HepG2 (cell line): ENCODE results near the gene VIM. TPM values are rescaled to one million over a fixed set of nuclear protein-coding genes. Genes with fewer than 3 reads are reported as not detected.
A peak's percentile ranks its signal among the peaks of the same experiment; 100 is the strongest.

Experiments
- ATAC-seq: fragments of 200-7000 bp; cut with Tn5 transposase; 3 replicates; pipeline ENCODE4 v1.9.1; 2020; ENCODE audit warnings: mild to moderate bottlenecking, moderate library complexity
- BruUV-seq: library from RNA; stranded (reverse); fragments of 400-500 nt; replicated peaks from 2 replicates; lab custom pipeline; 2021; lab: Mats Ljungman, UMichigan
- CTCF ChIA-PET: fragments of 300-600 bp; formaldehyde crosslinking; extraction: SDS; loops from one replicate; lab custom pipeline; 2021; ENCODE audit warnings: low total read pairs, inconsistent platforms, low intra/inter-chr PET ratio; lab: Yijun Ruan, JAX
- POLR2A ChIA-PET: fragments of 350-600 bp; sonication (Branson Sonifier 250); formaldehyde crosslinking; loops from one replicate; lab custom pipeline; 2020; ENCODE audit warnings: antibody characterized with exemption, inconsistent platforms; lab: Yijun Ruan, JAX
- DNase-seq: peaks from one replicate; pipeline ENCODE4 v3.0.0-alpha.2; 2015; ENCODE audit warnings: low spot score
- FAIRE-seq: peaks from 3 replicates; lab custom pipeline; 2011; peaks lifted over from hg19 to GRCh38; lab: Jason Lieb, UNC
- H2AFZ ChIP-seq: one replicate; pipeline ENCODE4 v1.6.1; 2011; ENCODE audit warnings: low read length, inconsistent platforms
- H3K27ac ChIP-seq: fragments of 300-600 bp; 3 replicates; pipeline ENCODE4 v1.8.0; 2011; ENCODE audit warnings: mixed run types, mild to moderate bottlenecking, mixed read lengths, low read length, inconsistent platforms; ENCODE audit not compliant: insufficient read depth; ENCODE audit errors: extremely low read length
- H3K27me3 ChIP-seq, 2 experiments: fragments of 200-600 bp in 1 of 2; 2 replicates in 1 of 2; 3 replicates in 1 of 2; pipeline versions ENCODE4 v1.6.0 to v1.8.0; 2011; ENCODE audit warnings: low read length in 2 of 2, mild to moderate bottlenecking in 2 of 2, moderate library complexity in 2 of 2, inconsistent platforms in 1 of 2; ENCODE audit not compliant: insufficient read depth in 2 of 2, control insufficient read depth in 1 of 2
- H3K36me3 ChIP-seq, 2 experiments: fragments of 200-600 bp in 1 of 2; replicated peaks in 1 of 2; 2 replicates in 1 of 2; 3 replicates in 1 of 2; pipeline versions ENCODE4 v1.5.1 to v1.8.0; 2011; ENCODE audit warnings: low read length in 2 of 2, inconsistent platforms in 1 of 2; ENCODE audit not compliant: insufficient read depth in 2 of 2, control insufficient read depth in 1 of 2
- H3K4me1 ChIP-seq: 2 replicates; pipeline ENCODE4 v1.5.1; 2012; ENCODE audit warnings: low read length, inconsistent platforms; ENCODE audit not compliant: insufficient read depth
- H3K4me2 ChIP-seq: 2 replicates; pipeline ENCODE4 v1.6.0; 2011; ENCODE audit warnings: low read depth, low read length, inconsistent platforms
- H3K4me3 ChIP-seq, 3 experiments: fragments of 200-600 bp in 1 of 3; sonication (generic), shearing (Covaris generic) in 1 of 3; replicated peaks in 1 of 3; 2 replicates each; pipeline ENCODE4 v1.5.1; 2011 to 2016; ENCODE audit warnings: low read length in 3 of 3, inconsistent platforms in 2 of 3, low read depth in 2 of 3, mild to moderate bottlenecking in 2 of 3, control low read depth in 1 of 3, mixed read lengths in 1 of 3; ENCODE audit not compliant: insufficient read depth in 1 of 3
- H3K79me2 ChIP-seq: one replicate; pipeline ENCODE4 v1.6.1; 2011; ENCODE audit warnings: low read length, inconsistent platforms; ENCODE audit not compliant: insufficient read depth
- H3K9ac ChIP-seq: 2 replicates; pipeline ENCODE4 v1.6.0; 2011; ENCODE audit warnings: mild to moderate bottlenecking, low read depth, low read length, inconsistent platforms; ENCODE audit not compliant: insufficient read depth
- H3K9me3 ChIP-seq: 2 replicates; pipeline ENCODE4 v1.5.1; 2012; ENCODE audit warnings: mild to moderate bottlenecking, low read length
- H4K20me1 ChIP-seq: 2 replicates; pipeline ENCODE4 v1.6.0; 2011; ENCODE audit warnings: inconsistent platforms, mild to moderate bottlenecking, low read length, moderate library complexity; ENCODE audit not compliant: insufficient read depth
- ATF7 ChIP-seq, 2 experiments: fragments of 450-650 bp in 1 of 2; sonication (generic) in 1 of 2; formaldehyde crosslinking in 1 of 2; IDR thresholded peaks; 2 replicates each; pipeline versions ENCODE4 v1.4.0 to v1.6.1; 2016 to 2020; ENCODE audit warnings: antibody characterized with exemption in 1 of 2, mild to moderate bottlenecking in 1 of 2, missing genetic modification reagents in 1 of 2
- BRD4 ChIP-seq: sonication (generic); formaldehyde crosslinking; IDR thresholded peaks from 2 replicates; pipeline ENCODE4 v1.4.0; 2020; ENCODE audit warnings: missing genetic modification reagents
- EEA1 ChIP-seq: sonication (generic); formaldehyde crosslinking; IDR thresholded peaks from 2 replicates; pipeline ENCODE4 v1.5.1; 2020; ENCODE audit warnings: mild to moderate bottlenecking, missing genetic modification reagents, borderline replicate concordance
- SAP130 ChIP-seq: IDR thresholded peaks from 2 replicates; pipeline ENCODE4 v1.6.1; 2016; ENCODE audit warnings: low read depth
- TBX2 ChIP-seq: sonication (generic); formaldehyde crosslinking; IDR thresholded peaks from 2 replicates; pipeline ENCODE4 v1.5.0; 2020; ENCODE audit warnings: missing genetic modification reagents, mild to moderate bottlenecking, borderline replicate concordance
- ZNF263 ChIP-seq: sonication (generic); formaldehyde crosslinking; IDR thresholded peaks from 2 replicates; pipeline ENCODE4 v1.4.0; 2020; ENCODE audit warnings: missing genetic modification reagents
- WGBS: methylation state at CpG from one replicate; pipeline ENCODE4 v1.1.6; 2017; ENCODE audit warnings: low lambda C conversion rate; 5-methylcytosine and 5-hydroxymethylcytosine counted together
- in situ Hi-C: cut with HindIII; loops from 2 replicates; pipeline ENCODE4 v1.10.0; 2017; ENCODE audit warnings: low pct_unique_long_range_greater_than_20kb; ENCODE audit not compliant: extremely low pct_ligation_motif_present
- intact Hi-C: fragments of 100-400 bp; cut with micrococcal nuclease; formaldehyde crosslinking; loops from one replicate; pipeline ENCODE4 v1.10.0; 2022; ENCODE audit not compliant: unreplicated experiment
- polyA plus RNA-seq, 8 experiments: library from polyadenylated mRNA; depleted of rRNA in 3 of 8; stranded (reverse) in 7 of 8; unstranded in 1 of 8; fragments of >200 nt; fragmentation: Illumina TruSeq in 4 of 8; extraction: Trizol in 4 of 8; gene quantifications; 2 replicates each; pipeline versions ENCODE4 v1.2.1 to v1.2.3, GENCODE V29; 2011 to 2016; ENCODE audit warnings: low read depth in 4 of 8, missing spikeins in 1 of 8, mixed read lengths in 1 of 8; ENCODE audit not compliant: insufficient read depth in 1 of 8
- total RNA-seq, 5 experiments: library from RNA; depleted of rRNA; stranded (reverse); fragments of >200 nt; fragmentation: Illumina TruSeq; extraction: Trizol; gene quantifications; 2 replicates each; pipeline ENCODE4 v1.2.3, GENCODE V29; 2016; ENCODE audit warnings: low read depth in 1 of 5
- TF ChIP-seq, protein P1 (sequence below): fragments of 450-650 bp; IDR thresholded peaks from 2 replicates; pipeline ENCODE4 v1.6.1; 2017
- TF ChIP-seq, protein P2 (sequence below): sonication (generic); formaldehyde crosslinking; IDR thresholded peaks from 2 replicates; pipeline ENCODE4 v1.4.0; 2020; ENCODE audit warnings: missing genetic modification reagents, mild to moderate bottlenecking, borderline replicate concordance

Gene VIM
- total and polyA plus RNA-seq, 2 of the 13 experiments (the other 11 are each of a cell fraction or from before 2014, with no cell fraction given) = not detected

DNA sequence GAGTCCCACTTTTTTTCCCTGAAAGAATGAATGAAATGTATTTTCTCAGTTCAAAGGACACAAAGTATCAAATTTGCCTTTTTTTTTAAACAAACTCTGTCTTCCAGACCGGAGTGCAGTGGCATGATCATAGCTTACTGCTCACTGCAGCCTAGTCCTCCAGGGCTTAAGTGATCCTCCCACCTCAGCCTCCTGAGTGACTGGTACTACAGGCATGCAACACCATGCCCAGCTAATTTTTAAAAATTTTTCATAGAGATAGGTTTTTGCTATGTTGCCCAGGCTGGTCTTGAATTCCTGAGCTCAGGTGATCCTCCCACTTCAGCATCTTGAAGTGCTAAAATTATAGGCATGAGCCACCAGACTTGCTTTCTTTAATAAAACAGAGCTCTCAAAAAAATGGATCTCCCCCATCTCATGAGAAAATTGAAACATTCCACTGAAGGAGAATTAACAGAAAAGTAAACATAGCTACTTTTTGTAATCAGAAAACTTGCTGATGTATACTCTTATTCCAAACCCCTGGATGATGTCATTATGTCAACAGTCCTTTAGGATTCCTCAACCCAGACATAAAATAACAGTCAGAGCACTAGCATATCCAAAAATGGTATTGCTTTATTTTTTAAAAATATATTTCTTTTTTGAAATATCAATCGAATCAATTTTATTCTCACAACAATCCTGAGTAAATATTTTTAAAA is 14.2 kb upstream of the VIM start:
- ATAC-seq = no peak
- H3K4me2 ChIP-seq = no peak overlapping the region

GRCh38 chr10:17214526-17214925 is 13.5 kb upstream of the VIM start:
- ChIA-PET POLR2A (no interaction called here), CTCF (no interaction called here)
- H3K4me3 ChIP-seq = no peak overlapping the region
- in situ Hi-C loops = no loop called here
- H3K27me3 ChIP-seq = no peaks in the 10 kb centered on the region
- H3K79me2 ChIP-seq = no peaks in the 10 kb centered on the region
- H3K4me2 ChIP-seq = no peak overlapping the region
- 34% methylated on average over 2 of the region's 2 CpGs for WGBS
- ATAC-seq (no peak), FAIRE-seq (no peak), DNase-seq (no peak)
- H3K9ac ChIP-seq = no peak overlapping the region
- H2AFZ ChIP-seq = no peak overlapping the region
- H4K20me1 ChIP-seq = no peaks in the 10 kb centered on the region
- H3K9me3 ChIP-seq = no peaks in the 10 kb centered on the region
- BruUV-seq = no TSS peak
- no peak overlapping the region for H3K27ac ChIP-seq
- TF ChIP-seq TBX2 (no peak), EEA1 (CRISPR knock-in tag) (no peak), BRD4 (no peak)
- TF ChIP-seq, protein P1, sequence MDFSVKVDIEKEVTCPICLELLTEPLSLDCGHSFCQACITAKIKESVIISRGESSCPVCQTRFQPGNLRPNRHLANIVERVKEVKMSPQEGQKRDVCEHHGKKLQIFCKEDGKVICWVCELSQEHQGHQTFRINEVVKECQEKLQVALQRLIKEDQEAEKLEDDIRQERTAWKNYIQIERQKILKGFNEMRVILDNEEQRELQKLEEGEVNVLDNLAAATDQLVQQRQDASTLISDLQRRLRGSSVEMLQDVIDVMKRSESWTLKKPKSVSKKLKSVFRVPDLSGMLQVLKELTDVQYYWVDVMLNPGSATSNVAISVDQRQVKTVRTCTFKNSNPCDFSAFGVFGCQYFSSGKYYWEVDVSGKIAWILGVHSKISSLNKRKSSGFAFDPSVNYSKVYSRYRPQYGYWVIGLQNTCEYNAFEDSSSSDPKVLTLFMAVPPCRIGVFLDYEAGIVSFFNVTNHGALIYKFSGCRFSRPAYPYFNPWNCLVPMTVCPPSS = no peak
- TF ChIP-seq, protein P2, sequence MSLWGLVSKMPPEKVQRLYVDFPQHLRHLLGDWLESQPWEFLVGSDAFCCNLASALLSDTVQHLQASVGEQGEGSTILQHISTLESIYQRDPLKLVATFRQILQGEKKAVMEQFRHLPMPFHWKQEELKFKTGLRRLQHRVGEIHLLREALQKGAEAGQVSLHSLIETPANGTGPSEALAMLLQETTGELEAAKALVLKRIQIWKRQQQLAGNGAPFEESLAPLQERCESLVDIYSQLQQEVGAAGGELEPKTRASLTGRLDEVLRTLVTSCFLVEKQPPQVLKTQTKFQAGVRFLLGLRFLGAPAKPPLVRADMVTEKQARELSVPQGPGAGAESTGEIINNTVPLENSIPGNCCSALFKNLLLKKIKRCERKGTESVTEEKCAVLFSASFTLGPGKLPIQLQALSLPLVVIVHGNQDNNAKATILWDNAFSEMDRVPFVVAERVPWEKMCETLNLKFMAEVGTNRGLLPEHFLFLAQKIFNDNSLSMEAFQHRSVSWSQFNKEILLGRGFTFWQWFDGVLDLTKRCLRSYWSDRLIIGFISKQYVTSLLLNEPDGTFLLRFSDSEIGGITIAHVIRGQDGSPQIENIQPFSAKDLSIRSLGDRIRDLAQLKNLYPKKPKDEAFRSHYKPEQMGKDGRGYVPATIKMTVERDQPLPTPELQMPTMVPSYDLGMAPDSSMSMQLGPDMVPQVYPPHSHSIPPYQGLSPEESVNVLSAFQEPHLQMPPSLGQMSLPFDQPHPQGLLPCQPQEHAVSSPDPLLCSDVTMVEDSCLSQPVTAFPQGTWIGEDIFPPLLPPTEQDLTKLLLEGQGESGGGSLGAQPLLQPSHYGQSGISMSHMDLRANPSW (CRISPR knock-in tag) = no peak
- no peaks in the 10 kb centered on the region for H3K36me3 ChIP-seq
- no peaks in the 10 kb centered on the region; the same call in 1 of the 2 replicates for H3K4me1 ChIP-seq
- intact Hi-C loops = no loop called here

More for the DNA sequence above, 14.2 kb upstream of the VIM start:
- ChIA-PET POLR2A (interaction anchor here (0.6 kb wide), 1 partner anchor 487 kb away, joined by 4 read pairs; no protein-coding TSS in a partner anchor), CTCF (no interaction called here)
- no peaks in the 10 kb centered on the region for H3K79me2 ChIP-seq
- BruUV-seq = no TSS peak
- DNase-seq (no peak), FAIRE-seq (no peak)
- H2AFZ ChIP-seq = no peak overlapping the region
- H3K36me3 ChIP-seq = no peaks in the 10 kb centered on the region
- WGBS = 6% methylated on average over 2 of the region's 2 CpGs
- H4K20me1 ChIP-seq = no peaks in the 10 kb centered on the region
- H3K9ac ChIP-seq = no peak overlapping the region
- H3K27ac ChIP-seq = no peak overlapping the region
- H3K4me1 ChIP-seq = no peaks in the 10 kb centered on the region; the same call in 1 of the 2 replicates
- intact Hi-C loops = no loop called here
- H3K4me3 ChIP-seq = no peak overlapping the region
- TF ChIP-seq ATF7 (IDR thresholded peaks at IDR 0.05) (peak; percentile 65), ATF7 (CRISPR knock-in tag; IDR thresholded peaks at IDR 0.05) (no peak), ZNF263 (CRISPR knock-in tag) (0 out of 2 replicates have a peak, but pooled peaks have one; percentile 23), SAP130 (no peak)
- TF ChIP-seq, all 625 proteins: peak for 2
- Histone ChIP-seq H3K9me3 (no peaks in the 10 kb centered on the region), H3K27me3 (no peaks in the 10 kb centered on the region)
- in situ Hi-C loops = no loop called here
